A549 treated with ZK216348 at 1 μM for 4 hours (cell line): Measurements from ENCODE around the gene MAFF. TPM values are rescaled to one million over a fixed set of nuclear protein-coding genes. Genes with fewer than 3 reads are reported as not detected.

Source experiments
- total RNA-seq: library from RNA; stranded (reverse); fragments of 200-300 nt; extraction: Qiagen RNA extraction; gene quantifications from 5 replicates; pipeline ENCODE4 v1.2.3, GENCODE V29; 2022; ENCODE audit warnings: low read depth

MAFF gene
- 14.9 to 21.9 TPM (median 16.7 TPM) in 5 replicates for total RNA-seq

GRCh38 chr22:38201711-38202436 is at the start of gene MAFF:
MAFF (plus strand) TSS chr22:38201994; CDS start chr22:38213854, 11,860 bp downstream.

GRCh38 chr22:38181453-38182200 is 20.2 kb upstream of the MAFF start, which contains the start of gene PLA2G6:
PLA2G6 (minus strand) TSS chr22:38181830; CDS start chr22:38169426, 12,404 bp downstream.

Other genes starting within 250 kb of the MAFF start
- 0.17 to 0.24 TPM in 2 of 5 replicates, not detected in the others for gene C22orf23, start 248.4 kb upstream of the MAFF start, total RNA-seq
- gene POLR2F, start 248.3 kb upstream of the MAFF start, total RNA-seq = 121 to 152 TPM (median 142 TPM) in 5 replicates
- gene SOX10, start 217.4 kb upstream of the MAFF start, total RNA-seq = not detected in 5 replicates
- 9.3 to 13.2 TPM (median 12.7 TPM) in 5 replicates for gene PICK1, start 144.6 kb upstream of the MAFF start, total RNA-seq
- gene SLC16A8, start 117.8 kb upstream of the MAFF start, total RNA-seq = not detected in 5 replicates
- gene BAIAP2L2, start 91.3 kb upstream of the MAFF start, total RNA-seq = 4.8 to 7.5 TPM (median 5.9 TPM) in 5 replicates
- gene PLA2G6, start 20.2 kb upstream of the MAFF start, total RNA-seq = 2.1 to 6.5 TPM (median 4.7 TPM) in 5 replicates
- gene TMEM184B, start 71.0 kb downstream of the MAFF start, total RNA-seq = 26.4 to 56.6 TPM (median 49.8 TPM) in 5 replicates
- gene CSNK1E, start 115.4 kb downstream of the MAFF start, total RNA-seq = 82.2 to 110 TPM (median 103 TPM) in 5 replicates